Measurements from ENCODE around the gene STARD3.

The STARD3 gene

GRCh38 chr17:39628655-39629493, 8.1 kb upstream of the STARD3 start:
- no peak overlapping the region for H3K4me3 ChIP-seq (ENCODE audit: low read depth, low read length)
- no peak overlapping the region for H2AFZ ChIP-seq
- no peaks in the 10 kb centered on the region for H3K36me3 ChIP-seq (ENCODE audit: control insufficient read depth, insufficient read depth, low read length)
- H3K9me3 ChIP-seq (ENCODE audit: control insufficient read depth, low read length) = no peaks in the 10 kb centered on the region
- peaks cover 3% of the 10 kb centered on the region for H3K27me3 ChIP-seq (ENCODE audit: control insufficient read depth, insufficient read depth, low read length)
- H3K79me2 ChIP-seq = peaks cover 2% of the 10 kb centered on the region
- no peak overlapping the region for H3K27ac ChIP-seq
- no peak for TF ChIP-seq CTCF (IDR thresholded peaks at IDR 0.05)
- no peak overlapping the region for H3K9ac ChIP-seq
- H3K4me1 ChIP-seq = peaks cover 6% of the 10 kb centered on the region
- H3K4me2 ChIP-seq (ENCODE audit: low read length) = no peak overlapping the region

DNA sequence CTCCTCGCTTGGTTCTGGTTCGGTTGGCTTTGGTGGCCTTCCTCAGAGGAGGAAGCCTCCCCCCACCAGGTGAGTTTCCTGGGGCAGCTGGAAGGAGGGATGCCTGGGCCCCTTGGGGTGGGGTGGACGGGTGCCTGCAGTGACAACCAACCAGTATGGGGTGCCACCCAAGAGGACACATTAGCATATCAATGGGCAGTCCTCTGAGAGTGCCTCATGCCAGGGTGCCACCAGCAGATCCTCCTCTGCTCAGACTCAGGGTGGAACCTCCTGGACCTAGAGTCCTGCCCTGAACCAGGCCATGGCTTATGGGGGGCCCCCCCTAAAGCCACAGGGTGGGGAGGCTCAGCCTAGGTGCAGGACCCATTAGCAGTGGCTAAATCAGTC, 7.5 kb upstream of the STARD3 start:
- peaks cover 3% of the 10 kb centered on the region for H3K27me3 ChIP-seq (ENCODE audit: control insufficient read depth, insufficient read depth, low read length)
- no peak overlapping the region for H3K9ac ChIP-seq
- no peak overlapping the region for H3K27ac ChIP-seq
- no peaks in the 10 kb centered on the region for H3K9me3 ChIP-seq (ENCODE audit: control insufficient read depth, low read length)
- no peaks in the 10 kb centered on the region for H3K36me3 ChIP-seq (ENCODE audit: control insufficient read depth, insufficient read depth, low read length)
- TF ChIP-seq CTCF (IDR thresholded peaks at IDR 0.05) = no peak
- peaks cover 2% of the 10 kb centered on the region for H3K79me2 ChIP-seq
- H3K4me2 ChIP-seq (ENCODE audit: low read length) = no peak overlapping the region
- H2AFZ ChIP-seq = no peak overlapping the region
- H3K4me3 ChIP-seq (ENCODE audit: low read depth, low read length) = no peak overlapping the region
- H3K4me1 ChIP-seq = peaks cover 6% of the 10 kb centered on the region

DNA sequence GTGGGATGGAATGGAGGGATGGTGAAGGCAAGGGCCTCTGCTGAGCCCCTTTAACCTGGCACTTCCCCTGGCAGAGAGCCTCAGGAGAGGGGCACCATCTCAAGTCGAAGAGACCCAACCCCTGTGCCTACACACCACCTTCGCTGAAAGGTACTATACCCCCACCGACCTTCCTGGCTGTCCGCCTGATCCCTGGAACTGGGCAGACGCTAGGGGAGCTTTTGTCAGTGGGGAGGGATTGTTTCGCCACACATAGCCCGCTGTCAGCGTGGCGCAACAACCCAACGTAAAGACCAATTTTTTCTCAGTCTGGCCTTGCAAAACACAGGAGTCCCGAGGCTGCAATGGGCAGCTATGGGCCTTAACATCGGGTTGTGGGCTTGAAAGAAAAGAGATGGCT, 7.0 kb upstream of the STARD3 start:
- Histone ChIP-seq H3K9me3 (ENCODE audit: control insufficient read depth, low read length) (no peaks in the 10 kb centered on the region), H3K4me1 (peaks cover 6% of the 10 kb centered on the region), H3K27me3 (ENCODE audit: control insufficient read depth, insufficient read depth, low read length) (peaks cover 3% of the 10 kb centered on the region), H3K4me2 (ENCODE audit: low read length) (no peak overlapping the region), H3K79me2 (peaks cover 6% of the 10 kb centered on the region), H3K27ac (no peak overlapping the region), H3K36me3 (ENCODE audit: control insufficient read depth, insufficient read depth, low read length) (no peaks in the 10 kb centered on the region), H3K9ac (no peak overlapping the region), H2AFZ (no peak overlapping the region), H3K4me3 (ENCODE audit: low read depth, low read length) (no peak overlapping the region)
- TF ChIP-seq CTCF (IDR thresholded peaks at IDR 0.05) = no peak

- Histone ChIP-seq H3K4me1 (peaks cover 12% of the 10 kb centered on the region), H3K9me3 (ENCODE audit: control insufficient read depth, low read length) (no peaks in the 10 kb centered on the region), H3K36me3 (ENCODE audit: control insufficient read depth, insufficient read depth, low read length) (no peaks in the 10 kb centered on the region), H3K4me3 (ENCODE audit: low read depth, low read length) (no peak overlapping the region), H2AFZ (no peak overlapping the region), H3K27me3 (ENCODE audit: control insufficient read depth, insufficient read depth, low read length) (peaks cover 3% of the 10 kb centered on the region), H3K4me2 (ENCODE audit: low read length) (no peak overlapping the region), H3K79me2 (peaks cover 21% of the 10 kb centered on the region), H3K9ac (no peak overlapping the region), H3K27ac (no peak overlapping the region)
- no peak for TF ChIP-seq CTCF (IDR thresholded peaks at IDR 0.05)
These were observed 5.5 kb upstream of the STARD3 start for GRCh38 chr17:39631403-39631802.
